BJ (cell line): Measurements from ENCODE around the gene SCAMP3. TPM values are rescaled to one million over a fixed set of nuclear protein-coding genes. Genes with fewer than 3 reads are reported as not detected.
"Not testable (repeated sequence)": the region's sequence is repeated elsewhere in the genome, so short reads cannot be mapped to it uniquely, and the experiment has no call there.

ENCODE experiments used
- CTCF ChIA-PET: fragments of 350-600 bp; formaldehyde crosslinking; extraction: SDS; loops from one replicate; lab custom pipeline; 2021; ENCODE audit warnings: antibody characterized with exemption, inconsistent platforms; lab: Yijun Ruan, JAX
- POLR2A ChIA-PET: fragments of 300-600 bp; sonication (Branson Sonifier 250); formaldehyde crosslinking; extraction: SDS; loops from one replicate; lab custom pipeline; 2021; ENCODE audit warnings: antibody characterized with exemption; lab: Charles Lee
- DNase-seq: peaks from one replicate; pipeline ENCODE4 v3.0.0-alpha.2; 2011; ENCODE audit warnings: low read depth
- H3K27me3 ChIP-seq: 2 replicates; pipeline ENCODE4 v1.6.0; 2011; ENCODE audit warnings: low read length; ENCODE audit not compliant: control insufficient read depth, insufficient read depth
- H3K36me3 ChIP-seq: 2 replicates; pipeline ENCODE4 v1.5.1; 2011; ENCODE audit warnings: low read length; ENCODE audit not compliant: control insufficient read depth, insufficient read depth
- H3K4me3 ChIP-seq: 2 replicates; pipeline ENCODE4 v1.5.1; 2011; ENCODE audit warnings: low read depth, mild to moderate bottlenecking, control low read depth, low read length
- polyA plus RNA-seq: library from polyadenylated mRNA; depleted of rRNA; stranded (reverse); fragments of >200 nt; gene quantifications from 2 replicates; pipeline ENCODE4 v1.2.3, GENCODE V29; 2011
- TF ChIP-seq, protein P1 (sequence below): IDR thresholded peaks from 2 replicates; pipeline ENCODE4 v1.5.1; 2011; ENCODE audit warnings: low read depth, mild to moderate bottlenecking, control low read depth, inconsistent platforms, low read length, moderate library complexity; ENCODE audit not compliant: insufficient read depth

Gene SCAMP3
- polyA plus RNA-seq, 1 experiment: 193 TPM

DNA sequence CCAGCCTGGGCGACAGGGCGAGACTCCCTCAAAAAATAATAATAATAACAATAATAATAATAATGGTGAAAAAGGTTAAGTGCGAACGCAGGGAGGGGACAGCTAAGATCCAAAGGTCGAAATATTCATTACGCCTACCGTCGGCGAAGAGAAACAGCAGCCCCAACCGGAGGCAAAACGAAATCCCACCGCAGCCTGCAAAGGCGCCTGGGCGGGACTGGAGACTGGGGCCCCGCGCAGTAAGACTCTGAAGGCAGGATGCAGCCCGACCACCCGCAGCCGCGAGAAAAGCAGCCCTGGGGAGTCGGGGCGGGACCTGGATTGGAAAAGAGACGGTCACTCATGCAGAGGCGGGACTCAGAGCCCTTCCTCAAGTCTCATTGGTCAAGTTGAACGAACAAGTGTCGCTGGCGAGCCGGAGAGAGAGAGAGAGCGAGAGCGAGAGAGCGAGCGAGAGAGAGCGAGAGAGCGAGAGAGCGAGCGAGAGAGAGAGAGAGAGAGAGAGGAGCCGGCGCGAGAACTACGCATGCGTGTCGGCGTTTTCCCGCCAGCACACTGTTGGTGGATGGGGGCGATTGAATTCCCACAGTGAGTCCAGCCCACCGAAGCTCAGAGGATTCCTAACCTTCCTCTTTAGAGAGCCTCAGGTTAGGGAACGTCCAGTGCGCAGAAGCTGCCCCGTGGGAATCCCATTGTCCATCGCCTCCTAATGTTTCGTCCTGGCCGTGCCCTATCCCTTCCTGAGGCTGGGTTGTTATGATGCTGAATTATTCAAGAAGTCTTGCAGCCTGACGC lies 17.6 kb downstream of the SCAMP3 start:
- ChIA-PET CTCF (interaction anchor here (0.8 to 2.8 kb wide), 9 partner anchors 13 to 346 kb away, joined by 3 to 18 read pairs (median 4); partner anchors contain the start of genes KRTCAP2, THBS3 and TRIM46), POLR2A (interaction anchor here (0.9 kb wide), 1 partner anchor 20 kb away, joined by 3 read pairs; no protein-coding TSS in a partner anchor)
- peak; percentile 97 for DNase-seq
- no peaks in the 10 kb centered on the region for H3K27me3 ChIP-seq
- H3K4me3 ChIP-seq: peak overlapping the region; percentile 53
- H3K36me3 ChIP-seq: peaks cover 12% of the 10 kb centered on the region
- TF ChIP-seq, protein P1, sequence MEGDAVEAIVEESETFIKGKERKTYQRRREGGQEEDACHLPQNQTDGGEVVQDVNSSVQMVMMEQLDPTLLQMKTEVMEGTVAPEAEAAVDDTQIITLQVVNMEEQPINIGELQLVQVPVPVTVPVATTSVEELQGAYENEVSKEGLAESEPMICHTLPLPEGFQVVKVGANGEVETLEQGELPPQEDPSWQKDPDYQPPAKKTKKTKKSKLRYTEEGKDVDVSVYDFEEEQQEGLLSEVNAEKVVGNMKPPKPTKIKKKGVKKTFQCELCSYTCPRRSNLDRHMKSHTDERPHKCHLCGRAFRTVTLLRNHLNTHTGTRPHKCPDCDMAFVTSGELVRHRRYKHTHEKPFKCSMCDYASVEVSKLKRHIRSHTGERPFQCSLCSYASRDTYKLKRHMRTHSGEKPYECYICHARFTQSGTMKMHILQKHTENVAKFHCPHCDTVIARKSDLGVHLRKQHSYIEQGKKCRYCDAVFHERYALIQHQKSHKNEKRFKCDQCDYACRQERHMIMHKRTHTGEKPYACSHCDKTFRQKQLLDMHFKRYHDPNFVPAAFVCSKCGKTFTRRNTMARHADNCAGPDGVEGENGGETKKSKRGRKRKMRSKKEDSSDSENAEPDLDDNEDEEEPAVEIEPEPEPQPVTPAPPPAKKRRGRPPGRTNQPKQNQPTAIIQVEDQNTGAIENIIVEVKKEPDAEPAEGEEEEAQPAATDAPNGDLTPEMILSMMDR: peak; percentile 21; the same call in 1 of the 2 replicates

DNA sequence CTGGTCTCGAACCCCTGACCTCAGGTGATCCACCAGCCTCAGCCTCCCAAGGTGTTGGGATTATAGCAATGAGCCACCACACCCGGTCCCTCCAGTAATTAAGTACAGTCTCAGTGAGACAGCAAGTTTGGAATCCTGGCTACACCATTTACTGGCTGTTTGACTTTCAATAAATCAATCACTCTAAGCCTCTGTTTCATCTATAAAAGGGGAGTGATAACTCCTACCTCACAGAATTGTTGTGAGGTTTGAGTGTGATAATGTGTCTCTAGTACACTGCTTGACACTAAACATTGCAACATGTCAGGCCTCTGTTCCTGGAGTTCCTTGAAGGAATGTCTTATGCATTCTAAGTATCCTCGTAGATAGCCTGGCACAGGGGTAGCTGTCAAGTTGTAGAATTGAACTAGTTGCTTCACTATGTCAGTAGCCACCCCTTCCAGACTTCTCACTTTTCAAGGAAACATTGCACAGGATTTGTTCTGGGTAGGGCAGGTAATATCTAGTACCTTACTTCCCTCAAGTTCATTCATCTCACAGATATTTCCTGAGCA lies 19.3 kb downstream of the SCAMP3 start:
- POLR2A ChIA-PET: no interaction called here

DNA sequence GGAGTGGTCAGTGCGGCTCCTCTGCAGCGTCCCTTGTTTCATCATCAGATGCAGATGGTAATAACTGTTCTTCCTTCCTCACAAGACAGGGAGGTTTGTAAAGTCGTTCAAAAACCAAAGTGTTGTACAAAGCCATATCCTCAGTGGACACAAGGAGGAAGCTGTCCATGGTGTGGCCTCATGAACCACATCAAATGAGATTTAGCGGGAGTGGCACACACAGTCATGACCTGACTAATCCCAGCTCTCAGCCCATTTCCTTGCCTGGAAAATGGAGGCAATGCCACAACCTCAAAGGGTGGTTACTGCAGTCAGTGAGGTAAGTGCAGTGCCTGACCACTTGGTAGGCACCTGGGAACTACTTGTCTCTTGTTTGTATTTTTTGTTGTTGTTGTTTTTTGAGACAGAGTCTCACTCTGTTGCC lies 20.3 kb downstream of the SCAMP3 start:
- H3K4me3 ChIP-seq: no peak overlapping the region
- TF ChIP-seq, protein P1: no peak
- CTCF ChIA-PET: interaction anchor here (1.2 to 3.1 kb wide), 5 partner anchors 9 to 82 kb away, joined by 4 to 40 read pairs (median 6); partner anchors contain the start of gene THBS3
- no peak for DNase-seq
- H3K36me3 ChIP-seq: peaks cover 7% of the 10 kb centered on the region
- H3K27me3 ChIP-seq: no peaks in the 10 kb centered on the region
- POLR2A ChIA-PET: no interaction called here

More for the DNA sequence above, 19.3 kb downstream of the SCAMP3 start:
- TF ChIP-seq, protein P1: no peak
- Histone ChIP-seq H3K27me3 (no peaks in the 10 kb centered on the region), H3K4me3 (peak overlapping the region; percentile 53; the same call in 1 of the 2 replicates), H3K36me3 (peaks cover 8% of the 10 kb centered on the region)
- CTCF ChIA-PET: interaction anchor here (0.7 to 3.1 kb wide), 3 partner anchors 8 to 350 kb away, joined by 3 to 40 read pairs (median 18); partner anchors contain the start of gene THBS3
- DNase-seq: no peak

DNA sequence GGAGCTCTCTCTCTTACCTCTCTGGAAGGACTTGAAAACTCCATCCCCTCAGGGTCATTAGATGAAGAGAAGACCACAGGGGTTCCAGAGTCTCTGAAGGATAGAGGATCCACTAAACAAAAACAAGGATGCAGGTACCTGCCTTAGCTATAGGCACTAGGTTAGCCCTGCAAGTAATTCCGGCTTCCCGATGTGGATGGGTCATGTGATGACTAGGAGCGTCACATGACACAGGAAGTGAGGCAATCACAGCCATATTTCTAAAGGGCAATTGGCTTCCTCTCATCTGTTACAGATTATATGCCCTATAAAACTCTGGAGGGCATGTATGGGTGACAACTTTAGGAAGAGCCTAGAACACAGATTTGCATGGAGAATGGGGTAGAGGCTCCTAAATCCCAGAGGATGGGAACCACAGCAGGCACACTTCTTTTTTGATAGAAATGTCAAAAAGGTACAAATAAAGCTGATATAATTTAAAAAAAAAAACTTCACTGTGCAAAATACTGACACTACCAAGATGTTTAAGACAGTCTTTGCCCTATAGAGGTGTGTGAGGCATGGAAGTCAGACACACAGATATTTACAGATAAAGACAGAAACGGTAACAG lies 21.0 kb downstream of the SCAMP3 start:
- Histone ChIP-seq H3K4me3 (peak overlapping the region; percentile 25), H3K36me3 (peaks cover 9% of the 10 kb centered on the region), H3K27me3 (no peaks in the 10 kb centered on the region)
- ChIA-PET POLR2A (no interaction called here), CTCF (interaction anchor here (1.2 to 3.1 kb wide), 5 partner anchors 10 to 83 kb away, joined by 3 to 40 read pairs (median 5); partner anchors contain the start of gene THBS3)
- peak; percentile 75 for DNase-seq
- TF ChIP-seq, protein P1: no peak

DNA sequence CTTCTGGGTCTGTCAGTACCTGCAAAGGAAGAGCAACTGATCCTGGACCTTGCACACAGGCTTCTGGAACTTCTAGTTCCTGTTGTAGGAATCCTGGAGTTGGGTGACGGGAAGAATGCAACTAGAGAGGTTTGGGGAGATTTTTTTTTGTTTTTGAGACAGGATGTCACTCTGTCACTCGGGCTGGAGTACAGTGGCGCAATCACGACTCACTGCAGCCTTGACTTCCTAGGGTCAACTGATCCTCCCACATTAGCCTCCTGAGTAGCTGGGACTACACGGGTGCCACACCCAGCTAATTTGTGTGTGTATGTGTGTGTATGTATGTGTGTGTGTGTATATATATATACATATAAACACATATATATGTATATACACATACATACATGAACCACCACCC lies 25.7 kb downstream of the SCAMP3 start:
- CTCF ChIA-PET: interaction anchor here (0.6 to 2.4 kb wide), 3 partner anchors 14 to 117 kb away, joined by 3 to 8 read pairs (median 5); no protein-coding TSS in a partner anchor

DNA sequence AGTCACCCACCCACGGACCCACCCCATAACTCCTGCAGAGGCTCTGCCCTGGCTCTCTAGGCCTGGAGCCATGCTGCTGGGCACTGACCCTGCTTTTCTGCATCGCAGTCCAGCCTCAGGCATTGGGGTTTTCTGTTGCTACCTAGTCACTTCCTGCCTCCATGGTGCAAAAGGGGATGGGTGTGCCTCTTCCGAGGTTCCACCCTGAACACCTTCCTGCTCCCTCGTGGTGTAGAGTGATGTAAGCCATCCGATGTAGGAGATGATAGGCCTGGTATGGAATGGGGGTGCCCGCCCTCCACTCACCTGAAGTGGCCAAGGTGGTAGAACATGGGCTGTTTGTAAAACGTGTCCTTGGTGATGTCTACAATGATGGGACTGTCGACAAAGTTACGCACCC lies 26.8 kb downstream of the SCAMP3 start:
- H3K36me3 ChIP-seq: not testable (repeated sequence)
- CTCF ChIA-PET: interaction anchor here (2.4 kb wide), 1 partner anchor 15 kb away, joined by 8 read pairs; no protein-coding TSS in a partner anchor

More for the DNA sequence above, 25.7 kb downstream of the SCAMP3 start:
- no peak for DNase-seq
- Histone ChIP-seq H3K27me3 (no peaks in the 10 kb centered on the region), H3K4me3 (no peak overlapping the region), H3K36me3 (peaks cover 10% of the 10 kb centered on the region)
- TF ChIP-seq, protein P1: no peak
- POLR2A ChIA-PET: no interaction called here

DNA sequence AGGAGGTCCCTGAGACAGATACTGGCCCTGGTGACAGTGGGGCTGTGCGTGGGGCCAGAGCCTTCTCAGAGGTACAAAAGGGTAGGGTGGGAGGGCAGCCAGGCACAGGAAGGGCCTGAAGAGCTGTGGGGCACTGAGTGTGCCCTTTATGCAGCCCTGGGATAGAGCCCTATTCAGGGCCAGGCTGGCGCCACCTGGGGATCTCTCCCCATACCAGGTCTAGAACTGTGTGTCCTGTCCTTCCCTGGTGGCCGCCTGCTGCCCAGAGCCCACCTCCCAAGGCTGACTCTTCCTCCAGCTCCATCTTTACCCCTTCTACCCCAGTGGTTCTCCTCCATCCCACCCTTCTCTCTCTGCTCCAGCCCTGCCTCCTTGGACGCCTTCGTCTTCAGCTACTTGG lies 28.7 kb downstream of the SCAMP3 start:
- H3K36me3 ChIP-seq, H3K27me3 ChIP-seq, CTCF ChIA-PET, DNase-seq, H3K4me3 ChIP-seq, POLR2A ChIA-PET: not testable (repeated sequence)

More for the DNA sequence above, 26.8 kb downstream of the SCAMP3 start:
- H3K27me3 ChIP-seq, DNase-seq, H3K4me3 ChIP-seq: not testable (repeated sequence)
- POLR2A ChIA-PET: interaction anchor here (0.7 kb wide), 1 partner anchor 28 kb away, joined by 3 read pairs; the partner anchor contains the start of gene THBS3
